Ramos (cell line): Measurements from ENCODE around the gene SAXO2.
"Not testable (repeated sequence)": the region's sequence is repeated elsewhere in the genome, so short reads cannot be mapped to it uniquely, and the experiment has no call there.

Experiments
- in situ Hi-C: fragments of 300-500 bp; cut with MboI; formaldehyde crosslinking; loops from one replicate; pipeline ENCODE4 v1.14.3; 2022; ENCODE audit warnings: low sequenced_read_pairs; ENCODE audit not compliant: unreplicated experiment

SAXO2 gene

GRCh38 chr15:82332711-82333602, 70.3 kb downstream of the SAXO2 start:
- in situ Hi-C loops, result not testable (repeated sequence)

- in situ Hi-C loops, result not testable (repeated sequence)
Observed at GRCh38 chr15:82333603-82334553, 71.3 kb downstream of the SAXO2 start.
